Erythroblast (primary cell): Measurements from ENCODE around the gene HLF.

ENCODE experiments used
- DNase-seq, 2 experiments: peaks; one replicate each; lab custom pipeline; 2025; lab: John Stamatoyannopoulos, UW
- GATA1 ChIP-seq: IDR thresholded peaks from 2 replicates; pipeline ENCODE4 v1.6.1; 2011; ENCODE audit warnings: low read depth, mild to moderate bottlenecking, control low read depth, low read length, moderate library complexity
- POLR2A ChIP-seq: IDR thresholded peaks from 2 replicates; pipeline ENCODE4 v1.6.1; 2011; ENCODE audit warnings: mild to moderate bottlenecking, low read length

HLF gene

DNA sequence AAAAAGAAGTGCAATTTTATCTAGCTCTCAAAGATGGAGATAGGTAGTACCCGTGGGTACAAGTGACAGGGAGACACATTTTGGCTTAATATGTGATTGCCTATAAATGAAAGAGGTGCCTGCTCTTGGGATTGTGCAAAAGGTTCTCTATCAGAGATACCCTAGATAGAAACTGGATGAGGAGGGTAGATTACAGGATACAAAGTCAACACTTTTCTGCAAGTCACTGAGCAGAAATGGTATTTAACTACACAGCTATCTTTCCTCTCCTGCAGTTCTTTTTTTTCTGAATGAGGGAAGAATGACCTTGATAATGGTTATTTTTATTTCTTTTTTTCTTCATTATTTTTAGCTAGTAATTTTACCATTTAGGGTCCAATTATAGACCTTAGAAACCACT, 89.2 kb downstream of the HLF start:
- no peak for DNase-seq
- TF ChIP-seq POLR2A (no peak), GATA1 (no peak)

- DNase-seq, result no peak
- TF ChIP-seq GATA1 (no peak), POLR2A (no peak)
Observed at GRCh38 chr17:55354941-55355340, 90.2 kb downstream of the HLF start.

GRCh38 chr17:55356434-55357328, 91.9 kb downstream of the HLF start:
- TF ChIP-seq GATA1 (no peak), POLR2A (no peak)
- peak; percentile 77 to 86 for DNase-seq

DNA sequence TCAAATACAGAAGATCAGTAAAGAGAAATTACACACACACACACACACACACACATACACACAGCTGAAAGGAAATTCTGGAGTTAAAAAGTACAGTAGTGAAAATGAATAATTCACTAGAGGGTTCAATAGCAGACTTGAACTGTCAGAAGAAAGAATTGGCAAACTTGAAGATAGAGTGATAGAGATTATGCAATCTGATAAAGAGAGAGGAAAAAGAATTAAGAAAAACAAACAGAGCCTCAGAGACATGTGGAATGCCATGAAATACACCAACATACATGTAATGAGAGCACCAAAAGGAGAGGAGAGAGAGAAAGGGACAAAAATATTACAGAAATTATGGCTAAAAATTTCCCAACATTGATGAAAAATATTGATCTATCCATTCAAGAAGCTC, 96.2 kb downstream of the HLF start:
- TF ChIP-seq POLR2A (no peak), GATA1 (no peak)

GRCh38 chr17:55363033-55363432, 98.3 kb downstream of the HLF start:
- no peak for DNase-seq
- TF ChIP-seq POLR2A (no peak), GATA1 (no peak)

More for the DNA sequence above, 96.2 kb downstream of the HLF start:
- no peak for DNase-seq

GRCh38 chr17:55366020-55366481, 101.3 kb downstream of the HLF start:
- DNase-seq, result no peak
- TF ChIP-seq POLR2A, result no peak
- no peak for TF ChIP-seq GATA1

DNA sequence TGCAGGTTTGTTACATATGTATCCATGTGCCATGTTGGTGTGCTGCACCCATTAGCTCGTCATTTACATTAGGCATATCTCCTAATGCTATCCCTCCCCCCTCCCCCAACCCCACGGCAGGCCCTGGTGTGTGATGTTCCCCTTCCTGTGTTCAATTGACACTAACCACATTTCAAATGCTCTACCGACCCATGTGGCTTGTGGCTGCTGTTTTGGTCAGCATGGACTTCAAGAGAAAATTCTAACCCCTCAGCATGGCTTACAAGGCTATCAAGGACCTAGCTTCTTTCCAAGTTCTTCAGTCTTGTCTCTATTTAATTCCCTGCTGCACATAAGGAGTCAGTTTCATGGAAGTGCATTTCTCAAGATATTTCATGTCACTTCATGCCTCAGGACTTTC, 103.9 kb downstream of the HLF start:
- DNase-seq, result no peak
- TF ChIP-seq GATA1 (no peak), POLR2A (no peak)
